GM19438 (cell line): ENCODE measurements around the gene RAB31.

Experiments
- ATAC-seq: cut with Tn5 transposase; IDR thresholded peaks from one replicate; pipeline ENCODE4 v1.9.1; 2021; ENCODE audit warnings: low read depth; ENCODE audit not compliant: unreplicated experiment

Gene RAB31

GRCh38 chr18:9710037-9710436, 1.9 kb downstream of the RAB31 start:
- ATAC-seq: no peak

DNA sequence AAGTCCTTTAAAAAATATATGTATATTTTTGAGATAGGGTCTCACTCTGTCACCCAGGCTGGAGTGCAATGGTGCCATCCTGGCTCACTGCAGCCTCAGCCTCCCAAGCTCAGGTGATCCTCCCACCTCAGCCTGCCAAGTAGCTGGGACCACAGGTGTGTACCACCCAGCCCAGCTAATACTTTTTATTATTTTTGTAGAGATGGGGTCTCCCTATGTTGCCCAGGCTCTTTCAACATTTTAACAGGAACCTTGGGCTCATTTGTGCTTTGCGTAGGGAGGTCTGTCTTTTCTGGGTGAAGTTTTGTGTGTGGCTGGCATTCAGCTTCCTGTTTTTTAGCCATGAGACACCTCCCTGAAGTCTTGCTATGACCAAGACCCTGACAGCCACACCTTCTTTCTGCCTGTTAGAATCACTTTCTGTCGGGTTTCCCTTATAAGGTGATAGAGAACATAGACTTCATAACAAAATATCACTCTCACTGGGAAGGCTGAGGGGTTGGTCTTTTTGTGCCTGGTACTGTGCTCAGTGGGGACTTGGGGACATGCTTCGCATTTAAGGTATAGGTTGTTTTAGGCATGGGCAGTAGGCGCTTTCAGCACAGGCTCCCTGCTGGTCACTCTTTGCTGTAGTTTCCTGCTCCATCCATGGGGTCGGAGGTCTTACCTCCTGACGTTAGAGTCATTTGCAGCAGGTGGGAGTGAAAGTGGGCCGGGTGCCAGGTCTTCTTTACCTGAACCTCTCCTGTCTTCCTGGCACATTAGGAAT, 3.4 kb downstream of the RAB31 start:
- peak; percentile 55 for ATAC-seq

- ATAC-seq: no peak
Observed at GRCh38 chr18:9712130-9712577, 4.1 kb downstream of the RAB31 start.

DNA sequence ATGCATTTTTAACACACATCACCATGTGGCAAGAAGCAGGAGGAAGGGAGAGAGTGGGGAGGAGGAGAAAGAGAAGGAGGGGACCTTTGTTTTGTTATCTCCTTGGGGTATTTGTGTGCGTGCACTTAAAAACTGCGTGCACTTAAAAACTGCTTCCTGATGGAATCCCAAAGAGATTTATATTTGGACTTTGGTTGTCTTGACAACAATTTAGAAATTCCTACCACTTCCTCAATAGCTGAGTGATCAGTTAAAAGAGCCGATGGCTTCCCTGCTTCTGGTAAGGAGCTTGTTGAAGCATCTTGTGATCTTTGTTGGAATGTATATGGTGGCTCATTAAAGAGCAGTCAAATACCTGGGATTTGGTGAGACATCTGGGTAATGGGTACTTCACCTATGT, 4.5 kb downstream of the RAB31 start:
- no peak for ATAC-seq

DNA sequence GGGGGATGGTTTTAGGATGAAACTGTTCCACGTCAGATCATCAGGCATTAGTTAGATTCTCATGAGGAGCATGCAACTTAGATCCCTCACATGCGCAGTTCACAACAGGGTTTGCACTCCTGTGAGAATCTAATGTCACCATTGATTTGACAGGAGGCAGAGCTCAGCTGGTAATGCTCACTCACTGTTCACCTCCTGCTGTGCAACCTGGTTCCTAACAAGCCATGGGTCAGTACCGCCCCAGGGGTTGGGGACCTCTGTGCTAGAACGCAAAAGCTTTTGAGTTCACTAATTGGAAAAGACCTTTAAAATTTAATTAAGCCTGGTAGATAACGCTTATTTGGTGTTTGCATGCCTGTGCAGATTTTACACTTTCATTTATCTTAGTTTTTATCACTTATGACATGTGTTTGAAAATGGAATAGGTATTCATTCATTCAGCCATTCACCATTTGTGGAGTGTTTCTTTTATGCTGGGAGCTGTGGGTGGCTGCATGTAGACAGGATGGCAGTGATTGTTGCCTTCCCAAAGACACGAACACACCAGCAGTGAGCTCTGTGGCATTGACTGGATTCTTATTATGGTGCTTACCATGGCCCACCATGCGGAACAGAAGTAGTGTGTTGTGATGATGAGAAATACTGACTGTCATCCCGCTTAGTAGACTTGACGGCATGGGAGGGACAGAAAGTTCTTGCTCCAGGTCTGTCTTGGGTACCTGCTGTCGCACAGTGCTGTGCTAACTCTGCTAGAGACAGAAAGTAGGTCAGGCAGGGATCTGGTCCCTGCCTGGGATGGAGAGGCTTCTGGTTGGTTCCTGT, 6.4 kb downstream of the RAB31 start:
- ATAC-seq: no peak

GRCh38 chr18:9715088-9715343, 6.9 kb downstream of the RAB31 start:
- ATAC-seq: no peak

GRCh38 chr18:9715978-9716774, 8.1 kb downstream of the RAB31 start:
- no peak for ATAC-seq

GRCh38 chr18:9716780-9717563, 8.9 kb downstream of the RAB31 start:
- no peak for ATAC-seq

- ATAC-seq: no peak
Observed at GRCh38 chr18:9719421-9719981, 11.4 kb downstream of the RAB31 start.

- no peak for ATAC-seq
Observed at GRCh38 chr18:9720327-9720726, 12.2 kb downstream of the RAB31 start.

DNA sequence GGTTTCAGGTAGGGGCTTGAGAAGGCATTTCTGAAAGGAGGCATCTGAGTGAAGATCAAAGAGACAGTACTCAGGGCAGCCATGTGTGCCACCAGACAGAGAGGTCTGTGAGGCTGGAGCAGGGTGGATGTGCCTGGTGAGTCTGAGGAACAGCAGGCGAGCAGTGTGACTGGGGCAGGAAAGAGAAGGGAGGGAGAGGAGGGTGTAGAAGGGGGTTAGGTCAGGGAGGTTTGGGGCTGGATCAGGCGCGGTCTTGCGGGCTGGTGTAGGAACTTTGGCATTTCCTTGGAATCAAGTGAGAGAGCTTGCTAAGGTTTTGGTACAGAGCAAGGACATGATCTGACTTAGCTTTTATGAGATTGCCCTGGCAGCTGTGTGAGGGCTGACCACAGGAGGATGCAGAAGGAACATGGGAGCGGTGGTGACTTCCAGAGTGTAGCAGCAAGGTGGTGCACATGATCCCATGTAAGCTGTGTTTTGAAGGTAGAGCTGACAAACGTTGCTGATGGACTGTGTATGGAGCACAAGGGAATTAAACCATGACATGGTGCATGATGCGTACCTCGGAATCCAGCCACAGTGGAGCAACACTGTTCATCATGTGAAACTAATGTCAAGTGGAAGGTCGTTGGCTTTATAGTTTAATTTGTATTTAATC, 13.9 kb downstream of the RAB31 start:
- no peak for ATAC-seq

DNA sequence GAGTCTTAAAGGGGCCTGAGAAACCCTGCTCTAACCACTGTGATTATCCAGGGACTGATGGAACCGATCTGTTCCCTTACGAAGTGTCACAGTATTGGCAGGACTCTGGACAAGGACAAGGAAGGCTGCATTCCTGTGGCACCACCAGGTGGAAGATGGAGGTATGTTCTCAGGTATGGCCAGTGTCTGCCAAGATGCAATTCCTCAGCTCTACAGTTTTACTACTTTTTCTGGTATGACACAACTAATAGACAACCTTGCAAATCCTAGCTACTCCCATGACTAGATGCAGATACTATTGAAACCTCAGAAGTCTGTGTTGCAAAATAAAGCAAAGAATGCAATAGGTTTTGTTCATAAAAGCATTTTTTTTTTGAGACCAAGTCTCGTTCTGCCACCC, 14.6 kb downstream of the RAB31 start:
- ATAC-seq: no peak

DNA sequence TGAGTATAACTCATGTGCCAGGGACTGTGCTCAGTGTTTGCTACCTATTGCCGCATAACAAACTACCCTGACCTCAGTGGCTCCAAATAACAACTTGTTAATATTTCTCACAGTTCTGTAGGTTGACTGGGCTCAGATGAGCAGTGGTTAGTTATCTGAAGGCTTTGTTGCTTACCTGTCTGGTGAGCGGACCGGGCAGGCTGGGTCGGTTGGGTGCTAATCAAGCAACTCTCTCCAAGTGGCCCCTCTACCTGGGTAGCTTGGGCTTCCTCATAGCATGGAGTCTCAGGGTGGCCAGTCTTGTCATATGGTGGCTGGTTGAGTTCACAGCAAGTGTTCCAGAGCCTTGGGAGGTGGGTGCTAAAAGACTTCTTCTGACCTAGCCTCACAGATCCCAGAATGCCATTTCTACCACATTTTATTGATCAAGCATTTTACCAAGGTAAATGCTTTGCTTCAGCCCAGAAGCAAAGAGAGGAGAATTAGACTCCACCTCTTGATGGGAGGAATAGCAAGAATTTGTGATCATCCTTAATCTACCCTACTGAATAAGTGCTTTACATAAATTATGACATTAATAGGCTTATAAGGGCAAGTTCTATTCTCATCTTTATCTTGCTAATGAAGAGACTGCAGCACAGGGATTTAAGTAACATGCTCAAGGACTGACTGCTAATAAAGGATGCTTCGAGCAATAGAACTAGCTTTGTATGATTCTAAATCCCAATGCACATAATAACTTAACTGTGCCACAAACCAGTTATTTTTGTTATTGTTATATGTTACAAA, 16.9 kb downstream of the RAB31 start:
- ATAC-seq: no peak

GRCh38 chr18:9726175-9726574, 18.1 kb downstream of the RAB31 start:
- ATAC-seq: no peak

DNA sequence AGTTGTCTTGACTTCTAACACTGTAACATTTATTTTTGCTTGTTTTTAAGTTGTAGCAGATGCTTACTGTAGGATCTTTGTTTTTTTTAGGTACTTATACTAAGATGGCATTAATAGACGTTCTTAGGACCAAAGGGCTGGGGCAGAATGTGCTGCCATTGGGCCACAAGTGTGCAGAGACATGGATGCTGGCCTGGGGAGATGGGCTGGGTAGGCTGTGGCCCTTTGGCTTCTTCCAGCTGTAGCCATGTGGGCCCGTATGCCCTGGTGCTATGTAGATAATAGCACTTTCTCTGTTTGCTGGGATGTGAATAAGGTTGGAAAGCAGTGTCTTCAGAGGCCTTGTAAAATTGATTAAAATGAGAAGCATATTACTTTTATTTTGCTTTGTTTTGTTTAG, 18.8 kb downstream of the RAB31 start:
- no peak for ATAC-seq

- no peak for ATAC-seq
Observed at GRCh38 chr18:9730786-9731185, 22.7 kb downstream of the RAB31 start.

GRCh38 chr18:9731380-9731779, 23.3 kb downstream of the RAB31 start:
- ATAC-seq: no peak

DNA sequence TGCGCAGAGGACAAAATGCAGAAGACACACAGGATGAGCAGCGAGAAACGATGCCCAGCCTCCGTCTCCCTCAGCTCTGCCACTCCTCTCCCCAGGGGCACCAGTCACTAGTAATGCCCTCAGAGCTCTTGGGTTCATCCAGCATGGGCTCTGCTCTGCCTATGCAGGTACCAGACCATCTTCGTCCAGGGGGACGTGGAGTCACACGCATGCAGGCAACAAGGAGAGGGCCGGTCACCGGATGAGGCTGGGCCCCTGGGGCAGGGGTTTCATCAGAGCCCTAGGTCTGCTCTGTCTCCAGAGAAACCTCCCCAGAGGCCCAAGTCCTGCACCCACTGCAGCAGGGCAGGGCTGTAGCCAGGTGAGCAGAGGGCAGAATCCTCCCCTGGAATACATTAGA, 23.9 kb downstream of the RAB31 start:
- no peak for ATAC-seq

GRCh38 chr18:9734189-9734588, 26.1 kb downstream of the RAB31 start:
- ATAC-seq: no peak
